IPS-NIHi11 (cell line): Measurements from ENCODE around the gene TRABD2A.
A peak's percentile ranks its signal among the peaks of the same experiment; 100 is the strongest.
"Not testable (repeated sequence)": the region's sequence is repeated elsewhere in the genome, so short reads cannot be mapped to it uniquely, and the experiment has no call there.

Experiments used
- DNase-seq: peaks from one replicate; pipeline ENCODE4 v3.0.0; 2012; ENCODE audit warnings: mixed read lengths, low spot score

Gene TRABD2A

GRCh38 chr2:84879584-84880394, 1.1 kb downstream of the TRABD2A start:
- no peak for DNase-seq

GRCh38 chr2:84878896-84879583, 1.8 kb downstream of the TRABD2A start:
- DNase-seq = no peak

GRCh38 chr2:84878459-84878858, 2.4 kb downstream of the TRABD2A start:
- DNase-seq = no peak

DNA sequence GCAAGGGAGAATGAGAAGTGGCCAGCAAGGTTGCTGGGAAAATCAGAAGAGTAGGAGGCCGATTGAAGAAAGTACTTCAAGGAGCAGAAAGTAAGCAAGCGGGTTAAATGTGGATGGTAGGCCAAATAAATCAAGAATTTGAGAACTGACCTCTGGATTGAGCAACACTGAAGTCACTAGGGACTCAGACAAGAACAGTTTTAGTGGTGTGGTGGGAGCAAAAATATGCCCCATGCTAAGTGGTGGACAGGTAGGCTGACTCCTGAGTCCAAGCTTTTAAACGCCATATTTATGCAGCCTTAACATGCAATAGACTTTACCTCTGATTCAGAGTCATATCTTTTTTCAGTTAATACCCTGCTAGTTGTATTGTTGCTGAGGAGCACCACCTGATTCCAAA, 4.5 kb downstream of the TRABD2A start:
- DNase-seq = no peak

- DNase-seq = not testable (repeated sequence)
Measured at GRCh38 chr2:84875619-84876018, 5.3 kb downstream of the TRABD2A start.

- DNase-seq = no peak
Measured at GRCh38 chr2:84875213-84875560, 5.7 kb downstream of the TRABD2A start.

GRCh38 chr2:84874381-84875212, 6.3 kb downstream of the TRABD2A start:
- DNase-seq = no peak

- DNase-seq = no peak
Measured at GRCh38 chr2:84873350-84873749, 7.5 kb downstream of the TRABD2A start.

DNA sequence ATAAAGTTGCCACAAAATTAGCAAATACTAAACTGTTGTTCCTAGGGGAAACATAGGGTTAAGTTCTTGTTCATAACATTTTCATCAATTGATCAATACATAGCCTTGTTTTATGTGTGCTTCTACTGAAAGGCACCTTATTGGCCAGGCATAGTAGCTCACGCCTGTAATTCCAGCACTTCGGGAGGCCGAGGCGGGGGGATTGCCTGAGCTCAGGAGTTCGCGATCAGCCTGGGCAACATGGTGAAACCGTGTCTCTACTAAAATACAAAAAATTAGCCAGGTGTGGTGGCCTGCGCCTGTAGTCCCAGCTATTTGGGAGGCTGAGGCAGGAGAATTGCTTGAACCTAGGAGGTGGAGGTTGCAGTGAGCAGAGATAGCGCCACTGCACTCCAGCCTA, 8.2 kb downstream of the TRABD2A start:
- not testable (repeated sequence) for DNase-seq

DNA sequence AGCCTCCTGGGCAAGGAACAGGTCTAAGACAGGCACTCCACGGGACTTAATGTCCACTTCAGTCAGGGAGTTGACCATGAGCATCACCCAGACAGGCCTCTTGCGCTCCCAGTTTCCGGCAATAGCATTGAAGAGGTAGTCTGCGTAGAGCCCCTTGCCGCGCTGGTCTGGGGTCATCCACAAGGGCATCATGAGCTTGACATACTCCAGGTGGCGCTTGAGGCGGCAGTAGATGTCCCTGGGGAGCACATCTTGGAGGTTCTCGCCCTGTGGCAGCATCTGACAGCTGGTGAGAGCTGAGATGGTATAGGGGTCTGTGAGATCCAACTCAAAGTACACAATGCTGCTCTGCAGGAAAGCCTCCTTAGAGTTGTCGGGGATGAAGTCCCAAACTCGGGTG, 10.6 kb downstream of the TRABD2A start:
- DNase-seq = no peak

- not testable (repeated sequence) for DNase-seq
Measured at GRCh38 chr2:84868327-84868726, 12.6 kb downstream of the TRABD2A start.

DNA sequence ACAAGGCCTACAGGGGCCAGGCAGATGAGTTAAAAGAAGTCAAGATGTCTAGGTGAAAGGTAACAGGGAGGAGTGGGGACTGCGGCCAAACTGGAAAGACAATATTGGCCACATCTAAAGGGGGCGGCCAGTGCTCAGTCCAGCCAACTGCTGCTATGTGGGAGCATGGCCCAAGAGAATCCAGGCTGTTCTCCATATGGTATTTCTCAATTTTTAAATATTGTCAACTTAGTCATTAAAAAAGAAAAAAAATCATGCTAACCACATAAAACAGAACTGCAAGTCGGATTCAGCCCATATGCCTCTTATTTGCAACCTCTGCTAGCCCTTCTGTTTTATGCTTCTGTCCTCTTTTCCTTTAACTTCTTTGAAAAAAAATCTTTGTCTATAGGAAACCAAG, 14.8 kb downstream of the TRABD2A start:
- no peak for DNase-seq

GRCh38 chr2:84865181-84865783, 15.6 kb downstream of the TRABD2A start:
- no peak for DNase-seq

GRCh38 chr2:84862006-84862405, 18.9 kb downstream of the TRABD2A start:
- DNase-seq = no peak

DNA sequence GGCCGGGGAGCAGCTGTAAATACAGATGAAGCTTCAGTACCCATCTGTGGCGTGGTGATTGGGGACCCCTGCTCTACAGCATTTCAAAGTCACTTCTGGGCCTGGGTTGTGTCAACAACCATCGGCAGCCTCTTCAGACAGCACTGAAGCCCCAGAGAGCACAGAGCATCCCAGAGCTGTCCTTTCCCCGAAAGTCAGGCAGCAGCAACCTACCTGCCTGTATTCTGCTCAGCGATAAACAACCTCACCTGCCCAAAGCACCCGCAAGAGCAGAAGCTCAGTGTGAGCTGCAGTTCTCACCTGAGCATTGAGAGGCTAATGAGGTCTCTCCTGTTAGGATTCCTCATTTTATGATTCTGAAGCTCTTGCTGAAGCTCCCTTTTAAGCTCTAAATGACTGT, 19.3 kb downstream of the TRABD2A start:
- DNase-seq = no peak

- no peak for DNase-seq
Measured at GRCh38 chr2:84858937-84859336, 21.9 kb downstream of the TRABD2A start.

DNA sequence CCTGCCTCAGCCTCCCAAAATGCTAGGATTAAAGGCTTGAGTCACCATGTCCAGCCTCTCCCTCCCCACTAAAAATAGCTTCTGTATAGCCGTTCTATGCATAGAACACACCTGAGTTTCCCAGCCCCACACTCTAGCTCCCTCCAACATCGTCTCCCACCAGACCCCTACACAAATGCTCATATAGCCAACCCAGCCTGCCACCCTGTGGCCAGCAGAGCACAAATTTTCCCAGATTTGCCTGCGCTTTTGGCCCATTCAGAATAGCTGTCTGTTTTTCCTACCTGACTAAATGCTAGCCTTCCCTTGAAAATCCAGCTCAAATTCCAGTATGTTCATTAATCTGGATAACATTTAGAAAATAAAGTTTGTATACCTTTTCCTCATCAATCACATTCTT, 22.8 kb downstream of the TRABD2A start:
- DNase-seq = peak; percentile 59

DNA sequence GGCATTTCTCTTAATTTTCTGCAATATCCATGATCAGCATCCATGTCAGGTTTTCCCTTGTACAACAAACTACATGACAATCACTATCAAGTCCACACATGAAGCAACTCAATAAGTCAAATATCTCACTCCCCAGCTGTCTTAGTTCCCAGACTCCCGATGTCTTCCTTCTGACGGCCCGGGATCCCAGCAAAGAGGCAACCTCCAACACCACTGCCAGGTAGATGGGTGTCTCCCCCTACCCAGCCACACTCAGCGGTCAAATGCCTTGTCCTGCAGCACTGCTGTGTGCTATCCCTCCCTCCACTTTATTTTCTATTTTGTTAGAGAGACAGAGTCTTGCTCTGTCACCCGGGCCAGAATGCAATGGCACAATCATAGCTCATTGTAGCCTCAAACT, 23.3 kb downstream of the TRABD2A start:
- DNase-seq = no peak

DNA sequence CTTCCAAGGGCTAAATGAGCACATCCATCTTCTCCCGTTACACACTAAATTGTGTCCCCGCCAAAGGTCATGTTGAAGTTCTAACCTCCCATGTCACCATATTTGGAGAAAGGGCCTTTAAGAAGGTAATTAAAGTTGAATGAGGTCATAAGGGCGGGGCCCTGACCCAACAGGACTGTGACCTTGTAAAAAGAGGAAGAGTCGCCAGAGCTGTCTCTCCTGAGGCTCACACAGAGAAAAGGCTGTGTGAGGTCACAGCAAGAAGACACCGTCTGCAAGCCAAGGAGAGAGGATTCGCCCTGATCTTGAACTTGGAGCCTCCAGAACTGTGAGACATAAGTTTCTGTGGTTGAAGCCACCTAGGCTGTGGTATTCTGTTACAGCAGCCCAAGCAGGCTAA, 24.1 kb downstream of the TRABD2A start:
- no peak for DNase-seq

- peak; percentile 73 for DNase-seq
Measured at GRCh38 chr2:84855731-84856130, 25.2 kb downstream of the TRABD2A start.

DNA sequence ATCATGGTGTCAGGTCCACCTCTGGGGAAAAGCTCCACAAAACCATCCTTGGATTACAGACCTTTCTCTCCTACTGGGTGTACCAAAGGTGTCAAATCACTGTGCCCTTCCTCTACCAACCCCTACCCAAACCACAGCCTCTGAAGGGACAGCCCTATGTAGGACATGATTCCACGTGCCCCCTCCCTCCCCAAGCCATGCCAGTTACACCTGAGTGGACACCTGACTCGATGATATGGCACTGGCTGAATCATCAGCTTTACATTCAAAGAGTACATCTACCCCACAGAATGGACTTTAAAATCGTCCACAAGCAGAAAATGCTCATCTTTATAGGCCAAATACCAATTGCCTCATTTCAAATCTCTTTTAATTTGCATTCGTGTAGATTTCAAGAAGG, 26.0 kb downstream of the TRABD2A start:
- DNase-seq = no peak

GRCh38 chr2:84851876-84852275, 29.0 kb downstream of the TRABD2A start:
- no peak for DNase-seq
